ENCODE data around the gene OLFM1.

OLFM1 gene

GRCh38 chr9:135086597-135087488 lies 625 bp upstream of the OLFM1 start:
- Mint-ChIP-seq H3K27me3 (peaks cover 20% of the 10 kb centered on the region), H3K4me1 (peaks cover 4% of the 10 kb centered on the region), H3K4me3 (no peak overlapping the region), H3K9me3 (peaks cover 5% of the 10 kb centered on the region), H3K27ac (no peak overlapping the region), H3K36me3 (no peaks in the 10 kb centered on the region)
- ATAC-seq (ENCODE audit: low read depth) (no peak), DNase-seq (ENCODE audit: low spot score in 2 of 2) (no peak)

GRCh38 chr9:135087899-135088347 lies 455 bp downstream of the OLFM1 start:
- Mint-ChIP-seq H3K36me3 (no peaks in the 10 kb centered on the region), H3K4me1 (peaks cover 4% of the 10 kb centered on the region), H3K27me3 (peaks cover 20% of the 10 kb centered on the region), H3K4me3 (no peak overlapping the region), H3K27ac (no peak overlapping the region), H3K9me3 (peaks cover 5% of the 10 kb centered on the region)
- no peak for ATAC-seq (ENCODE audit: low read depth)
- DNase-seq (ENCODE audit: low spot score in 2 of 2), result no peak

GRCh38 chr9:135088348-135088978 lies 995 bp downstream of the OLFM1 start:
- no peak overlapping the region for H3K4me3 Mint-ChIP-seq
- DNase-seq (ENCODE audit: low spot score in 2 of 2), result no peak
- H3K9me3 Mint-ChIP-seq, result peaks cover 5% of the 10 kb centered on the region
- no peak for ATAC-seq (ENCODE audit: low read depth)
- peaks cover 4% of the 10 kb centered on the region for H3K4me1 Mint-ChIP-seq
- no peak overlapping the region for H3K27ac Mint-ChIP-seq
- H3K27me3 Mint-ChIP-seq, result peaks cover 17% of the 10 kb centered on the region
- no peaks in the 10 kb centered on the region for H3K36me3 Mint-ChIP-seq

- peaks cover 5% of the 10 kb centered on the region for H3K9me3 Mint-ChIP-seq
- ATAC-seq (ENCODE audit: low read depth), result no peak
- H3K36me3 Mint-ChIP-seq, result no peaks in the 10 kb centered on the region
- peaks cover 4% of the 10 kb centered on the region for H3K4me1 Mint-ChIP-seq
- no peak overlapping the region for H3K27ac Mint-ChIP-seq
- peaks cover 16% of the 10 kb centered on the region for H3K27me3 Mint-ChIP-seq
- DNase-seq (ENCODE audit: low spot score in 2 of 2), result no peak
- H3K4me3 Mint-ChIP-seq, result no peak overlapping the region
Measured at GRCh38 chr9:135088979-135089847, 1.7 kb downstream of the OLFM1 start.

- Mint-ChIP-seq H3K9me3 (peaks cover 5% of the 10 kb centered on the region), H3K27me3 (peaks cover 13% of the 10 kb centered on the region), H3K4me3 (no peak overlapping the region), H3K27ac (no peak overlapping the region), H3K4me1 (peaks cover 4% of the 10 kb centered on the region), H3K36me3 (no peaks in the 10 kb centered on the region)
- ATAC-seq (ENCODE audit: low read depth) (no peak), DNase-seq (ENCODE audit: low spot score in 2 of 2) (no peak)
Measured at GRCh38 chr9:135090081-135090480, 2.6 kb downstream of the OLFM1 start.

GRCh38 chr9:135090547-135090946 lies 3.1 kb downstream of the OLFM1 start:
- peaks cover 12% of the 10 kb centered on the region for H3K27me3 Mint-ChIP-seq
- H3K36me3 Mint-ChIP-seq, result no peaks in the 10 kb centered on the region
- no peak for ATAC-seq (ENCODE audit: low read depth)

GRCh38 chr9:135091545-135091944 lies 4.1 kb downstream of the OLFM1 start:
- ATAC-seq (ENCODE audit: low read depth) (no peak), DNase-seq (ENCODE audit: low spot score in 2 of 2) (no peak)
- Mint-ChIP-seq H3K9me3 (peaks cover 7% of the 10 kb centered on the region), H3K4me3 (no peak overlapping the region), H3K27me3 (peaks cover 12% of the 10 kb centered on the region), H3K27ac (no peak overlapping the region), H3K36me3 (no peaks in the 10 kb centered on the region), H3K4me1 (peaks cover 2% of the 10 kb centered on the region)

More at GRCh38 chr9:135090547-135090946, 3.1 kb downstream of the OLFM1 start:
- Mint-ChIP-seq H3K4me3 (no peak overlapping the region), H3K27ac (no peak overlapping the region), H3K9me3 (peaks cover 5% of the 10 kb centered on the region), H3K4me1 (peaks cover 4% of the 10 kb centered on the region)
- no peak for DNase-seq (ENCODE audit: low spot score in 2 of 2)

- ATAC-seq (ENCODE audit: low read depth) (no peak), DNase-seq (ENCODE audit: low spot score in 2 of 2) (no peak)
- peaks cover 12% of the 10 kb centered on the region for H3K27me3 Mint-ChIP-seq
- no peak overlapping the region for H3K27ac Mint-ChIP-seq
- H3K9me3 Mint-ChIP-seq, result peaks cover 7% of the 10 kb centered on the region
- H3K36me3 Mint-ChIP-seq, result no peaks in the 10 kb centered on the region
- H3K4me3 Mint-ChIP-seq, result no peak overlapping the region
- H3K4me1 Mint-ChIP-seq, result peaks cover 2% of the 10 kb centered on the region
Measured at GRCh38 chr9:135093111-135093510, 5.6 kb downstream of the OLFM1 start.

GRCh38 chr9:135093911-135094584 lies 6.6 kb downstream of the OLFM1 start:
- Mint-ChIP-seq H3K9me3 (peaks cover 7% of the 10 kb centered on the region), H3K27me3 (peaks cover 12% of the 10 kb centered on the region), H3K4me1 (peaks cover 2% of the 10 kb centered on the region), H3K36me3 (no peaks in the 10 kb centered on the region), H3K4me3 (no peak overlapping the region), H3K27ac (no peak overlapping the region)
- ATAC-seq (ENCODE audit: low read depth), result no peak
- no peak for DNase-seq (ENCODE audit: low spot score in 2 of 2)

- DNase-seq (ENCODE audit: low spot score in 2 of 2) (no peak), ATAC-seq (ENCODE audit: low read depth) (no peak)
- no peaks in the 10 kb centered on the region for H3K36me3 Mint-ChIP-seq
- peaks cover 7% of the 10 kb centered on the region for H3K9me3 Mint-ChIP-seq
- H3K4me3 Mint-ChIP-seq, result no peak overlapping the region
- peaks cover 12% of the 10 kb centered on the region for H3K27me3 Mint-ChIP-seq
- H3K4me1 Mint-ChIP-seq, result peaks cover 2% of the 10 kb centered on the region
- no peak overlapping the region for H3K27ac Mint-ChIP-seq
Measured at GRCh38 chr9:135095470-135096407, 8.3 kb downstream of the OLFM1 start.

- H3K9me3 Mint-ChIP-seq, result peaks cover 5% of the 10 kb centered on the region
- H3K27me3 Mint-ChIP-seq, result peaks cover 10% of the 10 kb centered on the region
Measured at GRCh38 chr9:135096408-135096895, 9.0 kb downstream of the OLFM1 start.

GRCh38 chr9:135098400-135099105 lies 11.1 kb downstream of the OLFM1 start:
- Mint-ChIP-seq H3K9me3 (peaks cover 2% of the 10 kb centered on the region), H3K4me1 (no peaks in the 10 kb centered on the region), H3K27me3 (peaks cover 6% of the 10 kb centered on the region), H3K4me3 (no peak overlapping the region), H3K36me3 (no peaks in the 10 kb centered on the region), H3K27ac (no peak overlapping the region)
- DNase-seq (ENCODE audit: low spot score in 2 of 2), result no peak
- no peak for ATAC-seq (ENCODE audit: low read depth)

More at GRCh38 chr9:135096408-135096895, 9.0 kb downstream of the OLFM1 start:
- no peak overlapping the region for H3K27ac Mint-ChIP-seq
- no peak overlapping the region for H3K4me3 Mint-ChIP-seq
- peaks cover under 1% of the 10 kb centered on the region for H3K4me1 Mint-ChIP-seq
- ATAC-seq (ENCODE audit: low read depth) (no peak), DNase-seq (ENCODE audit: low spot score in 2 of 2) (no peak)
- no peaks in the 10 kb centered on the region for H3K36me3 Mint-ChIP-seq

All from memory B cell (primary cell).